ENCODE measurements around the gene GPR146.

GRCh38 chr7:1045069-1046063 lies 1.0 kb downstream of the GPR146 start:
- TF ChIP-seq POLR2AphosphoS5 (IDR thresholded peaks at IDR 0.05; ENCODE audit: low read depth, low read length): no peak
- no peak for TF ChIP-seq FOXP2 (optimal IDR thresholded peaks at IDR 0.05; ENCODE audit: borderline replicate concordance, extremely low read depth, extremely low read length, insufficient read depth)
- no peak for TF ChIP-seq SIN3A (IDR thresholded peaks at IDR 0.05; ENCODE audit: borderline replicate concordance, insufficient read depth, low read length)

Measured in PFSK-1 (cell line).